ENCODE data around the gene CHST15. TPM values are rescaled to one million over a fixed set of nuclear protein-coding genes. Genes with fewer than 3 reads are reported as not detected.

Gene CHST15
- total RNA-seq, 4 donors from 2014 or later: 16.8 to 75.6 (median 26.3) TPM

GRCh38 chr10:124032087-124032935, 61.1 kb downstream of the CHST15 start:
- TF ChIP-seq CTCF (IDR thresholded peaks at IDR 0.05; ENCODE audit: low read depth): no peak

- no peak for TF ChIP-seq CTCF (IDR thresholded peaks at IDR 0.05; ENCODE audit: low read depth)
These were observed 62.8 kb downstream of the CHST15 start for GRCh38 chr10:124030492-124031110.

- TF ChIP-seq CTCF (IDR thresholded peaks at IDR 0.05; ENCODE audit: low read depth): no peak
These were observed 63.3 kb downstream of the CHST15 start for GRCh38 chr10:124030061-124030460.

GRCh38 chr10:124029559-124029958, 63.8 kb downstream of the CHST15 start:
- TF ChIP-seq CTCF (IDR thresholded peaks at IDR 0.05; ENCODE audit: low read depth): no peak

GRCh38 chr10:124028700-124029480, 64.5 kb downstream of the CHST15 start:
- TF ChIP-seq CTCF (IDR thresholded peaks at IDR 0.05; ENCODE audit: low read depth): no peak

- no peak for TF ChIP-seq CTCF (IDR thresholded peaks at IDR 0.05; ENCODE audit: low read depth)
These were observed 65.7 kb downstream of the CHST15 start for GRCh38 chr10:124027651-124028050.

Data from subcutaneous adipose tissue (tissue), 4 donors.